Heart right ventricle (tissue), 16 donors: ENCODE measurements around the gene NCR2. TPM values are rescaled to one million over a fixed set of nuclear protein-coding genes. Genes with fewer than 3 reads are reported as not detected.

Source experiments
- ATAC-seq, 8 donors: fragments of 200-7000 bp; cut with Tn5 transposase; one replicate each; pipeline ENCODE4 v1.9.1; 2020; ENCODE audit warnings: mild to moderate bottlenecking in 8 of 8, moderate library complexity in 8 of 8, moderate number of reproducible peaks in 1 of 8
- DNase-seq, 2 donors: peaks; one replicate each; pipeline ENCODE4 v3.0.0-alpha.2; 2020
- H3K27ac ChIP-seq, 10 donors: fragments of 200-600 bp; sonication (generic) in 2 of 10; one replicate each; pipeline versions ENCODE4 v1.5.0 to v1.8.0; 2020 to 2022; ENCODE audit warnings: mild to moderate bottlenecking in 3 of 10
- H3K27me3 ChIP-seq, 7 donors: fragments of 200-600 bp; one replicate each; pipeline ENCODE4 v1.8.0; 2021 to 2022; ENCODE audit warnings: mild to moderate bottlenecking in 2 of 7
- H3K36me3 ChIP-seq, 9 donors: fragments of 200-600 bp; sonication (generic) in 1 of 9; one replicate each; pipeline versions ENCODE4 v1.5.0 to v1.8.0; 2020 to 2022; ENCODE audit warnings: mild to moderate bottlenecking in 2 of 9
- H3K4me1 ChIP-seq, 9 donors: fragments of 200-600 bp; sonication (generic) in 1 of 9; one replicate each; pipeline versions ENCODE4 v1.5.0 to v1.8.0; 2020 to 2022; ENCODE audit warnings: mild to moderate bottlenecking in 4 of 9
- H3K4me3 ChIP-seq, 10 donors: fragments of 200-600 bp; sonication (generic) in 2 of 10; one replicate each; pipeline versions ENCODE4 v1.5.0 to v1.8.0; 2020 to 2022; ENCODE audit warnings: mild to moderate bottlenecking in 7 of 10, moderate library complexity in 2 of 10
- H3K9me3 ChIP-seq, 11 donors: fragments of 200-600 bp in 10 of 11; sonication (generic) in 2 of 11; one replicate each; pipeline versions ENCODE4 v1.5.0 to v1.8.0; 2013 to 2022; ENCODE audit warnings: mild to moderate bottlenecking in 2 of 11, control low read depth in 1 of 11, moderate library complexity in 1 of 11
- WGBS, 2 donors: extraction: QIAGEN DNeasy Blood & Tissue Kit; methylation state at CpG; one replicate each; pipeline ENCODE4 v1.1.7; 2013; ENCODE audit warnings: inconsistent platforms in 1 of 2; 5-methylcytosine and 5-hydroxymethylcytosine counted together
- intact Hi-C, 10 donors: fragments of 100-400 bp; cut with DNase I; formaldehyde crosslinking; loops; one replicate each; pipeline versions ENCODE4 v1.11.1 to v1.14.2; 2022
- polyA plus RNA-seq, 2 donors: library from polyadenylated mRNA; stranded (reverse); fragments of 200-250 nt; gene quantifications; one replicate each; pipeline ENCODE4 v1.2.3, GENCODE V29; 2013
- total RNA-seq, 10 donors: library from RNA; stranded (reverse); fragmentation: NEBNext Ultra II Directional in 3 of 10; extraction: Animal tissue kit (Norgen Biotek cat#: 25700) in 3 of 10; gene quantifications; one replicate each; pipeline versions ENCODE4 v1.2.1 to v1.2.4, GENCODE V29; 2021 to 2023
- TF ChIP-seq, protein P1 (sequence below), 9 donors: fragments of 200-600 bp; sonication (generic) in 2 of 9; IDR thresholded peaks; one replicate each; pipeline versions ENCODE4 v1.5.0 to v1.8.0; 2021 to 2022; ENCODE audit warnings: antibody characterized with exemption in 9 of 9, mild to moderate bottlenecking in 5 of 9, moderate library complexity in 1 of 9
- donor health status: Arrhythmogenic right ventricular cardiomyopathy.
- donor health status: ischemic (EF 13 %, LVEDD 7.1; RV severe dilation, severe dysfunction).
- donor health status: healthy with polysubstance abuse.
- donor health status: DM: no; HTN: yes; CAD: no.
- donor health status: DM: no; HTN: no; CAD: no.
- donor health status: ischemic (EF 25% LVEDD 6.9; RV normal size, moderate dysfunction).
- donor health status: ischemic (EF 25% LVEDD 5.7; RV mildly dilated, moderate dysfunction).
- donor health status: healthy.
- donor health status: DM: yes; HTN: yes; CAD: no.
- donor health status: Ischemic cardiomyopathy.
- donor health status: ischemic (EF 35%, LVEDD 5.7; RV mildly dilated, moderate dysfunction).
- donor health status: nonischemic (EF 11% LVEDD 7.7; RV severe dilation, severe dysfunction).
- donor health status: DM: yes; HTN: yes; CAD: no.
- donor health status: PGD.
- donor health status: ischemic (EF 29% LVEDD 5.4; RV normal size, mild dysfunction).
- donor health status: nonischemic (EF 23%, LVEDD 6.1; RV moderate dilation, normal function).

NCR2 gene
- total and polyA plus RNA-seq, 12 donors = not detected

DNA sequence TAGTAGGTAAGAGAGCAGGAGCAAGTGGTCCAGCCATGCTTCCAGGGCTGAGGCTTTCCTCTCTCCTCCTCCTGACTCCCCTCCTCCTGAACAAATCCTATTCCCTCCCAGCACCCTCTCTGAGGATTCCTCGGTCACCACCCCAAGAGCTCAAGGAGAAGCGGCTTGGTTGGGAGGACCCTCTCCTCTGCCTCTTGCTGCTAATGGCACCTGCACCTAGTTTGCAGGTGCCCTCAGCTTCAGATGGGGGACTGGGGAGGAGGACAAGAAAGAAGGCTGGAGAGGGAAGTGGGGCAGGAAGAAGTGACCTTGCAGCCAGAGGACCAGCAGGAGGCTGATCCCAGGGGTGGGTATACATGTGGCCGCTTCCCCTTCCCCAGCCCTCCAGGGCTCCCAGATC is 17.5 kb downstream of the NCR2 start:
- DNase-seq = no peak
- no peak for ATAC-seq
- TF ChIP-seq, protein P1, sequence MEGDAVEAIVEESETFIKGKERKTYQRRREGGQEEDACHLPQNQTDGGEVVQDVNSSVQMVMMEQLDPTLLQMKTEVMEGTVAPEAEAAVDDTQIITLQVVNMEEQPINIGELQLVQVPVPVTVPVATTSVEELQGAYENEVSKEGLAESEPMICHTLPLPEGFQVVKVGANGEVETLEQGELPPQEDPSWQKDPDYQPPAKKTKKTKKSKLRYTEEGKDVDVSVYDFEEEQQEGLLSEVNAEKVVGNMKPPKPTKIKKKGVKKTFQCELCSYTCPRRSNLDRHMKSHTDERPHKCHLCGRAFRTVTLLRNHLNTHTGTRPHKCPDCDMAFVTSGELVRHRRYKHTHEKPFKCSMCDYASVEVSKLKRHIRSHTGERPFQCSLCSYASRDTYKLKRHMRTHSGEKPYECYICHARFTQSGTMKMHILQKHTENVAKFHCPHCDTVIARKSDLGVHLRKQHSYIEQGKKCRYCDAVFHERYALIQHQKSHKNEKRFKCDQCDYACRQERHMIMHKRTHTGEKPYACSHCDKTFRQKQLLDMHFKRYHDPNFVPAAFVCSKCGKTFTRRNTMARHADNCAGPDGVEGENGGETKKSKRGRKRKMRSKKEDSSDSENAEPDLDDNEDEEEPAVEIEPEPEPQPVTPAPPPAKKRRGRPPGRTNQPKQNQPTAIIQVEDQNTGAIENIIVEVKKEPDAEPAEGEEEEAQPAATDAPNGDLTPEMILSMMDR (IDR thresholded peaks at IDR 0.05) = no peak
- intact Hi-C loops = no loop called here
- WGBS, 2 donors = 90 to 92% methylated on average over 3 of the region's 3 CpGs
- Histone ChIP-seq H3K4me3 (no peak overlapping the region), H3K9me3 (peaks cover 0 to 9% (median 4%) of the 10 kb centered on the region in 11 donors), H3K4me1 (no peaks in the 10 kb centered on the region), H3K27ac (no peak overlapping the region), H3K27me3 (peaks cover 0 to 51% (median 38%) of the 10 kb centered on the region in 7 donors), H3K36me3 (no peaks in the 10 kb centered on the region)

DNA sequence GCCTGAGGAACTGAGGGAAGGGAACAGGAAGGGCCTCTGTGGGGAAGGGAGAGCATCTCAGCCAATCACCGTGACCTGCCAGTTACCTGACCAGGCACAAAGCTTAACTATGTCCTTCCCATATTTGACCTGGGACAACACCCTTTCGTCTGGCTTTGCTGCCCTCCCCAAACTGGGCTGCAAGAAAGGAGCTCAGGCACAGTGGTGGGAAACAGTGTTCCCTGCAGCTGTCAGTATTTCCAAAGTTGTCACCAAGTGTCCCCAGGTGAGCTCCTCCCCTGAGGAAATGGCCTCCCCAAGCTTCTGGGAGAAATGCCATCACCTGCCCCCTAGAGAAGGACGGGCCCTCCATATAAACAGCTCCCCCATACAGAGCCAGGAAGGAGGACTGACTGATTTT is 17.9 kb downstream of the NCR2 start:
- H3K36me3 ChIP-seq = no peaks in the 10 kb centered on the region
- ATAC-seq (no peak), DNase-seq (no peak)
- TF ChIP-seq, protein P1 (IDR thresholded peaks at IDR 0.05) = no peak
- peaks cover 0 to 50% (median 35%) of the 10 kb centered on the region in 7 donors for H3K27me3 ChIP-seq
- WGBS, 2 donors = 68 to 73% methylated on average over 3 of the region's 3 CpGs
- H3K27ac ChIP-seq = no peak overlapping the region
- peaks cover 0 to 5% (median 4%) of the 10 kb centered on the region in 11 donors for H3K9me3 ChIP-seq
- intact Hi-C loops = no loop called here
- H3K4me3 ChIP-seq = no peak overlapping the region
- H3K4me1 ChIP-seq = no peaks in the 10 kb centered on the region

DNA sequence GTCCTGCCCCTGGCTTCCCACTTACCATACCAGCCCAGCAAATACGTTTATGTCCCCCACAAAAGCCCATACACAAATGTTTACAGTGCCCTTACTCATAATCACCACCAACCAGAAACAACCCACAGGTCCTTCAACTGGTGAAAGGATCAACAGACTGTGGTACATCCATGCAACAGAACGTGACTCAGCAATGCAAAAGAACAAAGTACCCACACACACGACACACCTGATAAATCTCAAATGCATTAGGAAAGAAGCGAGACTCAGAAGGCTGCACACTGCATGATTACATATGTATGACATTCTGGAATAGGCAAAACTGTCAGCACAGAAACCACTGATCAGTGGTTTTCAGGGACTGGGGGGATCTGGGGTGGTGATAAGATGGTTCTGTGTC is 20.5 kb downstream of the NCR2 start:
- H3K36me3 ChIP-seq = no peaks in the 10 kb centered on the region
- intact Hi-C loops = no loop called here
- DNase-seq (no peak), ATAC-seq (no peak)
- H3K27ac ChIP-seq = no peak overlapping the region
- peaks cover 0 to 34% (median 16%) of the 10 kb centered on the region in 7 donors for H3K27me3 ChIP-seq
- TF ChIP-seq, protein P1 (IDR thresholded peaks at IDR 0.05) = no peak
- 64 to 71% methylated on average over 4 of the region's 4 CpGs for WGBS, 2 donors
- H3K4me1 ChIP-seq = no peaks in the 10 kb centered on the region
- H3K9me3 ChIP-seq = peaks cover 0 to 21% (median 1%) of the 10 kb centered on the region in 11 donors
- no peak overlapping the region for H3K4me3 ChIP-seq

DNA sequence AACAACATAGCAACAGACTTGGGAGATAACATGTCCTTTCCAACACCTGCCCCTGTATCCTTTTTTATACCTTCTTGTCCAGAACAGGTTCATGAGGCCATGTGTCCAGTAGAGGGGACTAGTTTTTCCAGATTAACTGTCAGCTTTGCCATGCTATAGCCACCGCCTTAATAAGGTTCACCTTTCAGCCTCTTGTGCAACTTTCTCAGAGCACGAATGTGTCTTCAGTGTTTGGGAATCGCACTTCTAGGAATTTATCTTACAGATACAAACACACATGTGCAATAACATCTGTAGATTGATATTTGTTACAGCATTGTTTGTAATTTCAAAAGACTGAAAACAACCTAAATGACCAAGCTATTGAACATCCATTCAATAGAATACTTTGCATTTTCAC is 21.4 kb downstream of the NCR2 start:
- WGBS, 2 donors = 85 to 91% methylated on average over 3 of the region's 3 CpGs
- ATAC-seq (no peak), DNase-seq (no peak)
- H3K4me3 ChIP-seq = no peak overlapping the region
- no peaks in the 10 kb centered on the region for H3K36me3 ChIP-seq
- intact Hi-C loops = no loop called here
- peaks cover 0 to 34% (median 18%) of the 10 kb centered on the region in 7 donors for H3K27me3 ChIP-seq
- H3K9me3 ChIP-seq = peaks cover 0 to 30% (median 10%) of the 10 kb centered on the region in 11 donors
- H3K4me1 ChIP-seq = no peaks in the 10 kb centered on the region
- TF ChIP-seq, protein P1 (IDR thresholded peaks at IDR 0.05) = no peak
- H3K27ac ChIP-seq = no peak overlapping the region
